ENCODE measurements around the gene CNTNAP5. TPM values are rescaled to one million over a fixed set of nuclear protein-coding genes. Genes with fewer than 3 reads are reported as not detected.

The CNTNAP5 gene
- total RNA-seq, 4 donors from 2014 or later = 0.20 to 1.4 (median 0.68) TPM; not detected in 1

DNA sequence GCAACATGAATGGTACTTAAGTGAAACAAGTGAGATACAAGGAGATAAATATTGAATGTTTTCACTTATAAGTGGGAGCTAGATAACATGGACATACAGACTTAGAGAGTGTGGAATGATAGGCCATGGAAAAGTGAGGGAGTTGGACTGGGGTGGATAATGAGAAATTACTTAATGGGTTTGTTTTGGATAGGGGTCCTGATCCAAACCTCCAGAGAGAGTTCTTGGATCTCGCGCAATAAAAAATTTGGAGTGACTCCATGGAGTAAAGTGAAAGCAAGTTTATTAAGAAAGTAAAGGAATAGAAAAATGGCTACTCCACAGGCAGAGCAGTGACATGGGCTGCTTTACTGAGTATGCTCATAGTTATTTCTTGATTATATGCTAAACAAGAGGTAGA is 508.9 kb downstream of the CNTNAP5 start:
- 47 to 86% methylated on average over 2 of the region's 2 CpGs for WGBS, 2 donors (ENCODE audit: low coverage in 1 of 2)
- no peak for DNase-seq
- Histone ChIP-seq H3K27ac (no peak overlapping the region), H3K4me3 (no peak overlapping the region), H3K36me3 (no peaks in the 10 kb centered on the region), H3K9me3 (no peaks in the 10 kb centered on the region), H3K27me3 (no peaks in the 10 kb centered on the region), H3K4me1 (no peaks in the 10 kb centered on the region)
- intact Hi-C loops (cut with DNase I; ENCODE audit: low total_unique reads) (no loop called here), in situ Hi-C loops (cut with MboI; ENCODE audit: low pct_ligation_motif_present in 1 of 4, low pct_unique_long_range_greater_than_20kb in 1 of 4, low sequenced_read_pairs in 3 of 4) (no loop called here)
- no peak for TF ChIP-seq POLR2A (IDR thresholded peaks at IDR 0.05)
- TF ChIP-seq CTCF (IDR thresholded peaks at IDR 0.05) = no peak
- TF ChIP-seq POLR2AphosphoS5 (IDR thresholded peaks at IDR 0.05) = no peak
- no peak for TF ChIP-seq EP300 (IDR thresholded peaks at IDR 0.05; ENCODE audit: low read depth)

GRCh38 chr2:124535816-124536215 is 510.7 kb downstream of the CNTNAP5 start:
- 67 to 74% methylated on average over 1 to 3 of the region's 3 CpGs for WGBS, 2 donors (ENCODE audit: low coverage in 1 of 2)
- no peaks in the 10 kb centered on the region for H3K36me3 ChIP-seq
- no peak overlapping the region for H3K27ac ChIP-seq
- no peak for DNase-seq
- in situ Hi-C loops (cut with MboI; ENCODE audit: low pct_ligation_motif_present in 1 of 4, low pct_unique_long_range_greater_than_20kb in 1 of 4, low sequenced_read_pairs in 3 of 4) = no loop called here
- no peaks in the 10 kb centered on the region for H3K27me3 ChIP-seq
- TF ChIP-seq EP300 (IDR thresholded peaks at IDR 0.05; ENCODE audit: low read depth) = no peak
- no peak for TF ChIP-seq POLR2AphosphoS5 (IDR thresholded peaks at IDR 0.05)
- no peak for TF ChIP-seq CTCF (IDR thresholded peaks at IDR 0.05)
- no peak for TF ChIP-seq POLR2A (IDR thresholded peaks at IDR 0.05)
- no peaks in the 10 kb centered on the region for H3K4me1 ChIP-seq
- intact Hi-C loops (cut with DNase I; ENCODE audit: low total_unique reads) = no loop called here
- no peak overlapping the region for H3K4me3 ChIP-seq
- H3K9me3 ChIP-seq = no peaks in the 10 kb centered on the region

- no peak overlapping the region for H3K27ac ChIP-seq
- H3K4me1 ChIP-seq = no peaks in the 10 kb centered on the region
- in situ Hi-C loops (cut with MboI; ENCODE audit: low pct_ligation_motif_present in 1 of 4, low pct_unique_long_range_greater_than_20kb in 1 of 4, low sequenced_read_pairs in 3 of 4) = no loop called here
- no peak for DNase-seq
- intact Hi-C loops (cut with DNase I; ENCODE audit: low total_unique reads) = no loop called here
- no peak overlapping the region for H3K4me3 ChIP-seq
- 61 to 69% methylated on average over 5 of the region's 5 CpGs for WGBS, 2 donors (ENCODE audit: low coverage in 1 of 2)
- no peaks in the 10 kb centered on the region for H3K9me3 ChIP-seq
- no peaks in the 10 kb centered on the region for H3K36me3 ChIP-seq
- H3K27me3 ChIP-seq = no peaks in the 10 kb centered on the region
- no peak for TF ChIP-seq POLR2AphosphoS5 (IDR thresholded peaks at IDR 0.05)
Observed at GRCh38 chr2:124536591-124536990, 511.5 kb downstream of the CNTNAP5 start.

DNA sequence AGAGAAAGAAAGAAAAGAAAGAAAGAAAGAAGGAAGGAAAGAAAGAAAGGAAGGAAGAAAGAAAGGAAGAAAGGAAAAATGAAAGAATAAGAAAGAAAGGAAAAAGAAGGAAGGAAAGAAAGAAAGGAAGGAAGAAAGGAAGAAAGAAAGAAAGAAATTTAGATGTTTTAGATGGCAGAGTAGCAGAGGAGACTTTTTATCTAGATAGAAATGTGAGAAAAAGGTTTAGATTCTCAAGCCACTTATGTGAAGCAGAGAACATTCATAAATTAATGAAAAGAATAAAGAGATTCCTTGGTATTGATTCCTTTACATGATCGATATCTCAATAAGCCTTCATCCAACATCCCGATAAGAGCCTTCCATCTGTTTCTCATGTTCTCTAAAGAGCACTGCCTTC is 513.5 kb downstream of the CNTNAP5 start:
- no peaks in the 10 kb centered on the region for H3K9me3 ChIP-seq
- H3K27ac ChIP-seq = no peak overlapping the region
- no peaks in the 10 kb centered on the region for H3K27me3 ChIP-seq
- DNase-seq = no peak
- H3K36me3 ChIP-seq = no peaks in the 10 kb centered on the region
- H3K4me3 ChIP-seq = no peak overlapping the region
- intact Hi-C loops (cut with DNase I; ENCODE audit: low total_unique reads) (no loop called here), in situ Hi-C loops (cut with MboI; ENCODE audit: low pct_ligation_motif_present in 1 of 4, low pct_unique_long_range_greater_than_20kb in 1 of 4, low sequenced_read_pairs in 3 of 4) (no loop called here)
- H3K4me1 ChIP-seq = no peaks in the 10 kb centered on the region
- 91% methylated on average over 2 of the region's 2 CpGs for WGBS, 2 donors (ENCODE audit: low coverage in 1 of 2)
- TF ChIP-seq POLR2A (IDR thresholded peaks at IDR 0.05) (no peak), CTCF (IDR thresholded peaks at IDR 0.05) (no peak), POLR2AphosphoS5 (IDR thresholded peaks at IDR 0.05) (no peak), EP300 (IDR thresholded peaks at IDR 0.05; ENCODE audit: low read depth) (no peak)

DNA sequence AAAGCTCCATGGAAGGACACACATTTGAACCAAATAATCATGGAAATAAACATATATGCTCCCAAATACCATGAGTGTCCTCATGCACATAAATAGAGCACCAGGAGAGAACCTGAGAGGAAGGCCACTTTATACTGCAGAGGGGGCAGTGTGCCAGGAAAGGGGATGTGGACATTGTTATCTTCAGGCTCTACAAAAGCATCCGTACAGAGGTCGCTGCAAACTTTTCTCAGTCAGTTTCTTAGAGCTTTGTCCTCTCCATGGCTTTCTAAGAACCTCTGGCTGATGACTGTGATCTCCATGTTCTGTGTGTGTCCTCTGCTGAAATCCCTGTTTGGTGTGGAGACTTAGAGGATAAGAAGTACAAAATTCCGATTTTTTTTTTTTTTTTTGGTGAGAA is 515.7 kb downstream of the CNTNAP5 start:
- Histone ChIP-seq H3K27ac (no peak overlapping the region), H3K36me3 (no peaks in the 10 kb centered on the region), H3K27me3 (no peaks in the 10 kb centered on the region), H3K9me3 (no peaks in the 10 kb centered on the region), H3K4me3 (no peak overlapping the region), H3K4me1 (no peaks in the 10 kb centered on the region)
- in situ Hi-C loops (cut with MboI; ENCODE audit: low pct_ligation_motif_present in 1 of 4, low pct_unique_long_range_greater_than_20kb in 1 of 4, low sequenced_read_pairs in 3 of 4) = no loop called here
- no peak for TF ChIP-seq POLR2A (IDR thresholded peaks at IDR 0.05)
- no peak for TF ChIP-seq EP300 (IDR thresholded peaks at IDR 0.05; ENCODE audit: low read depth)
- TF ChIP-seq CTCF (IDR thresholded peaks at IDR 0.05) = no peak
- TF ChIP-seq POLR2AphosphoS5 (IDR thresholded peaks at IDR 0.05) = no peak
- WGBS, 2 donors (ENCODE audit: low coverage in 1 of 2) = 83 to 92% methylated on average over 2 to 3 of the region's 3 CpGs
- intact Hi-C loops (cut with DNase I; ENCODE audit: low total_unique reads) = no loop called here
- no peak for DNase-seq
